ENCODE measurements around the gene SLC25A45.
A peak's percentile ranks its signal among the peaks of the same experiment; 100 is the strongest.

Gene SLC25A45

GRCh38 chr11:65416841-65417701 lies 34.6 kb upstream of the SLC25A45 start:
- TF ChIP-seq ZC3H10 (CRISPR knock-in tag; IDR thresholded peaks at IDR 0.05) (no peak), CSRNP3 (CRISPR knock-in tag; IDR thresholded peaks at IDR 0.05) (no peak), ZFP30 (CRISPR knock-in tag; IDR thresholded peaks at IDR 0.05) (no peak), ARNTL (CRISPR knock-in tag; IDR thresholded peaks at IDR 0.05; ENCODE audit: borderline replicate concordance, low read depth) (no peak), TCF4 (CRISPR knock-in tag; IDR thresholded peaks at IDR 0.05; ENCODE audit: borderline replicate concordance) (no peak), ESRRG (CRISPR knock-in tag; IDR thresholded peaks at IDR 0.05) (no peak), BACH2 (CRISPR knock-in tag; IDR thresholded peaks at IDR 0.05; ENCODE audit: borderline replicate concordance) (no peak), ZFP3 (CRISPR knock-in tag; IDR thresholded peaks at IDR 0.05) (no peak), GLIS3 (CRISPR knock-in tag; IDR thresholded peaks at IDR 0.05) (no peak), PATZ1 (CRISPR knock-in tag; IDR thresholded peaks at IDR 0.05; ENCODE audit: borderline replicate concordance) (no peak), ISL1 (CRISPR knock-in tag; IDR thresholded peaks at IDR 0.05) (no peak), RARB (CRISPR knock-in tag; IDR thresholded peaks at IDR 0.05) (no peak), SNAI2 (CRISPR knock-in tag; IDR thresholded peaks at IDR 0.05) (no peak), CSDC2 (CRISPR knock-in tag; IDR thresholded peaks at IDR 0.05) (no peak), TOX (CRISPR knock-in tag; IDR thresholded peaks at IDR 0.05; ENCODE audit: borderline replicate concordance) (no peak), PPARA (CRISPR knock-in tag; IDR thresholded peaks at IDR 0.05; ENCODE audit: borderline replicate concordance) (no peak), OSR1 (CRISPR knock-in tag; IDR thresholded peaks at IDR 0.05) (no peak), ZNF70 (CRISPR knock-in tag; IDR thresholded peaks at IDR 0.05) (no peak)
- TF ChIP-seq, protein P1, sequence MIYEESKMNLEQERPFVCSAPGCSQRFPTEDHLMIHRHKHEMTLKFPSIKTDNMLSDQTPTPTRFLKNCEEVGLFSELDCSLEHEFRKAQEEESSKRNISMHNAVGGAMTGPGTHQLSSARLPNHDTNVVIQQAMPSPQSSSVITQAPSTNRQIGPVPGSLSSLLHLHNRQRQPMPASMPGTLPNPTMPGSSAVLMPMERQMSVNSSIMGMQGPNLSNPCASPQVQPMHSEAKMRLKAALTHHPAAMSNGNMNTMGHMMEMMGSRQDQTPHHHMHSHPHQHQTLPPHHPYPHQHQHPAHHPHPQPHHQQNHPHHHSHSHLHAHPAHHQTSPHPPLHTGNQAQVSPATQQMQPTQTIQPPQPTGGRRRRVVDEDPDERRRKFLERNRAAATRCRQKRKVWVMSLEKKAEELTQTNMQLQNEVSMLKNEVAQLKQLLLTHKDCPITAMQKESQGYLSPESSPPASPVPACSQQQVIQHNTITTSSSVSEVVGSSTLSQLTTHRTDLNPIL (CRISPR knock-in tag; IDR thresholded peaks at IDR 0.05; ENCODE audit: low read depth) = no peak
- TF ChIP-seq, protein P2, sequence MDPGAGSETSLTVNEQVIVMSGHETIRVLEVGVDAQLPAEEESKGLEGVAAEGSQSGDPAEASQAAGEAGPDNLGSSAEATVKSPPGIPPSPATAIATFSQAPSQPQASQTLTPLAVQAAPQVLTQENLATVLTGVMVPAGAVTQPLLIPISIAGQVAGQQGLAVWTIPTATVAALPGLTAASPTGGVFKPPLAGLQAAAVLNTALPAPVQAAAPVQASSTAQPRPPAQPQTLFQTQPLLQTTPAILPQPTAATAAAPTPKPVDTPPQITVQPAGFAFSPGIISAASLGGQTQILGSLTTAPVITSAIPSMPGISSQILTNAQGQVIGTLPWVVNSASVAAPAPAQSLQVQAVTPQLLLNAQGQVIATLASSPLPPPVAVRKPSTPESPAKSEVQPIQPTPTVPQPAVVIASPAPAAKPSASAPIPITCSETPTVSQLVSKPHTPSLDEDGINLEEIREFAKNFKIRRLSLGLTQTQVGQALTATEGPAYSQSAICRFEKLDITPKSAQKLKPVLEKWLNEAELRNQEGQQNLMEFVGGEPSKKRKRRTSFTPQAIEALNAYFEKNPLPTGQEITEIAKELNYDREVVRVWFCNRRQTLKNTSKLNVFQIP (CRISPR knock-in tag; IDR thresholded peaks at IDR 0.05; ENCODE audit: borderline replicate concordance, low read depth) = no peak
- no peak for ATAC-seq

GRCh38 chr11:65416341-65416824 lies 33.9 kb upstream of the SLC25A45 start:
- ATAC-seq = peak; percentile 69
- no peak for TF ChIP-seq GLIS3 (CRISPR knock-in tag; IDR thresholded peaks at IDR 0.05)
- TF ChIP-seq PATZ1 (CRISPR knock-in tag; IDR thresholded peaks at IDR 0.05; ENCODE audit: borderline replicate concordance) = peak; percentile 19; the same call in 1 of the 2 replicates

- no peak for ATAC-seq
- TF ChIP-seq ZNF70 (CRISPR knock-in tag; IDR thresholded peaks at IDR 0.05) (no peak), ZNF565 (CRISPR knock-in tag; conservative IDR thresholded peaks at IDR 0.05; ENCODE audit: low read depth) (no peak), ZNF8 (CRISPR knock-in tag; IDR thresholded peaks at IDR 0.05) (no peak), TOX (CRISPR knock-in tag; IDR thresholded peaks at IDR 0.05; ENCODE audit: borderline replicate concordance) (no peak), ARNTL (CRISPR knock-in tag; IDR thresholded peaks at IDR 0.05; ENCODE audit: borderline replicate concordance, low read depth) (no peak), ZFP30 (CRISPR knock-in tag; IDR thresholded peaks at IDR 0.05) (no peak), ISL1 (CRISPR knock-in tag; IDR thresholded peaks at IDR 0.05) (no peak)
- TF ChIP-seq, protein P3, sequence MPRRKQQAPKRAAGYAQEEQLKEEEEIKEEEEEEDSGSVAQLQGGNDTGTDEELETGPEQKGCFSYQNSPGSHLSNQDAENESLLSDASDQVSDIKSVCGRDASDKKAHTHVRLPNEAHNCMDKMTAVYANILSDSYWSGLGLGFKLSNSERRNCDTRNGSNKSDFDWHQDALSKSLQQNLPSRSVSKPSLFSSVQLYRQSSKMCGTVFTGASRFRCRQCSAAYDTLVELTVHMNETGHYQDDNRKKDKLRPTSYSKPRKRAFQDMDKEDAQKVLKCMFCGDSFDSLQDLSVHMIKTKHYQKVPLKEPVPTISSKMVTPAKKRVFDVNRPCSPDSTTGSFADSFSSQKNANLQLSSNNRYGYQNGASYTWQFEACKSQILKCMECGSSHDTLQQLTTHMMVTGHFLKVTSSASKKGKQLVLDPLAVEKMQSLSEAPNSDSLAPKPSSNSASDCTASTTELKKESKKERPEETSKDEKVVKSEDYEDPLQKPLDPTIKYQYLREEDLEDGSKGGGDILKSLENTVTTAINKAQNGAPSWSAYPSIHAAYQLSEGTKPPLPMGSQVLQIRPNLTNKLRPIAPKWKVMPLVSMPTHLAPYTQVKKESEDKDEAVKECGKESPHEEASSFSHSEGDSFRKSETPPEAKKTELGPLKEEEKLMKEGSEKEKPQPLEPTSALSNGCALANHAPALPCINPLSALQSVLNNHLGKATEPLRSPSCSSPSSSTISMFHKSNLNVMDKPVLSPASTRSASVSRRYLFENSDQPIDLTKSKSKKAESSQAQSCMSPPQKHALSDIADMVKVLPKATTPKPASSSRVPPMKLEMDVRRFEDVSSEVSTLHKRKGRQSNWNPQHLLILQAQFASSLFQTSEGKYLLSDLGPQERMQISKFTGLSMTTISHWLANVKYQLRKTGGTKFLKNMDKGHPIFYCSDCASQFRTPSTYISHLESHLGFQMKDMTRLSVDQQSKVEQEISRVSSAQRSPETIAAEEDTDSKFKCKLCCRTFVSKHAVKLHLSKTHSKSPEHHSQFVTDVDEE (CRISPR knock-in tag; IDR thresholded peaks at IDR 0.05) = no peak
- TF ChIP-seq, protein P1 (CRISPR knock-in tag; IDR thresholded peaks at IDR 0.05; ENCODE audit: low read depth) = no peak
Observed at GRCh38 chr11:65415499-65416340, 33.3 kb upstream of the SLC25A45 start.

Data from SK-N-SH treated with all-trans-retinoic acid at 6 μM for 48 hours (cell line).